CD4-positive, alpha-beta T cell treated with Interleukin-4 for 1 hour (primary cell): Measurements from ENCODE around the gene FMO3.

ENCODE experiments used
- DNase-seq, 2 donors: peaks; one replicate each; pipeline ENCODE4 v3.0.0-alpha.2; 2020 to 2022

FMO3 gene

DNA sequence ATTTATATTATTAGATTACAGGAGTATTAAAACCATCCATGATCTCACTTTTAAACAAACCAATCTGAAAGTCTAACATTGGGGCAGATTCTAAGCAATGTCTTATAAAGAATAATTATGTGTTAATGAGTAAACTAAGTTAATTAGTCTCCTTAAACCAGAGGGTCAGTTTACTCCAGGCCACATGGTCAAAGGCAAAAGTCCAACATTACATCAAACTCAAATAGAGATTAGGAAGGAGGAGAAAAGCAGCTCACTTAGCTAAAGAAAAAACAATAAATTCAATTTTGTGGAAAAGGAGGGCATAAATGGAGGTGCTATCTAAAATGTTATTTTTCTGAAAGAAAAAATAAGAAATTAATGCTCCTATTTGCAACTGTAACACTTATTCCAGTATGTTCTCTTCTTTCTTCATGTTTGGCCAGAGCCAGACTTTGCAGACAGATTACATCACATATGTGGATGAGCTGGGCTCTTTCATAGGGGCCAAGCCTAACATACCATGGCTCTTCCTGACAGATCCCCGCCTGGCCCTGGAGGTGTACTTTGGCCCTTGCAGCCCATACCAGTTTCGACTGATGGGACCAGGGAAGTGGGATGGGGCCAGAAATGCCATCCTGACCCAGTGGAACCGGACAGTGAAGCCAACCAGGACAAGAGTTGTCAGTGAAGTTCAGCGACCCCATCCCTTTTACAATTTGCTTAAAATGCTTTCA, 70.1 kb downstream of the FMO3 start:
- DNase-seq, result no peak

DNA sequence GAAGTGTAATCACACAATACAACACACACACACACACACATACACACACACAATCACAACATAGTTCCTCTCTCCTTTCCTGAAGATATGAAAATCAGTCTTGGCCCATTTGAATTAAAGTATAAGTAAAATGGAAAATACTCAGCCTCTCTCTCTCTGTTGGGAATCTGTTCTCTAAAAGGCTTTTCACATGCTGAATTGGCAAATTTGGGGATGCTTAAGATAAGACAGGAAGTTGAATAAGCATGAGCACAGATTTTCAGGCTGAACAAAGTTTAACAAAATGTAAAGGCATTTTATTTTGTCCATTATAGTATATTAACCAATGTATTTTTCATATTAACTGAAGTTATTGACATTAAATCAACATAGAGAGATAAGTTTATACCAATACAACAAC, 70.7 kb downstream of the FMO3 start:
- DNase-seq, result no peak

DNA sequence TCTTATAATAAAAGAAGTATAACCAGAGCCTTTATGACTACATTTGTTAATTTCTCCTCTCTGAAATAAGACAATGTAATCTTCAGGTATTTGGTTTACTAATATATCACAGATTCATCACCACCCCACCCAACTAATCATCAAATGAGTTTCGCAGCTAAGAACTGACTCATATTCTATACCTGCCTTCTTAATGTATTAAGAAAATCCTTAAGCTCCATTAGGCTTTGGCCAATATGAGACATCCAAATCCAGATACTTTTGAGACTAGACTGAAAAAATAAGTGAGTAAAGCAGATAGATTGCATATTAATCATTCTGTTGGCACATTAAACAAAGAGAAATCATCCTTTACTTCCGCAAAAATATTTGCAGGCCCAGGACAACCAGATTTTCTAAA, 75.7 kb downstream of the FMO3 start:
- DNase-seq, result no peak
